Islet precursor cell (in vitro differentiated cells): ENCODE results near the gene MYT1.
A peak's percentile ranks its signal among the peaks of the same experiment; 100 is the strongest.

ENCODE experiments used
- DNase-seq: peaks from one replicate; pipeline ENCODE4 v3.0.0-alpha.2; 2018

The MYT1 gene

GRCh38 chr20:64253443-64253842 is 89.2 kb downstream of the MYT1 start:
- no peak for DNase-seq

- no peak for DNase-seq
Observed at GRCh38 chr20:64254156-64254555, 89.9 kb downstream of the MYT1 start.

GRCh38 chr20:64254571-64255360 is 90.5 kb downstream of the MYT1 start:
- no peak for DNase-seq

- DNase-seq = peak; percentile 88
Observed at GRCh38 chr20:64255361-64256281, 91.4 kb downstream of the MYT1 start, which contains the start of gene PCMTD2. PCMTD2 (plus strand) TSS chr20:64255748; CDS start chr20:64259966, 4,218 bp downstream.

DNA sequence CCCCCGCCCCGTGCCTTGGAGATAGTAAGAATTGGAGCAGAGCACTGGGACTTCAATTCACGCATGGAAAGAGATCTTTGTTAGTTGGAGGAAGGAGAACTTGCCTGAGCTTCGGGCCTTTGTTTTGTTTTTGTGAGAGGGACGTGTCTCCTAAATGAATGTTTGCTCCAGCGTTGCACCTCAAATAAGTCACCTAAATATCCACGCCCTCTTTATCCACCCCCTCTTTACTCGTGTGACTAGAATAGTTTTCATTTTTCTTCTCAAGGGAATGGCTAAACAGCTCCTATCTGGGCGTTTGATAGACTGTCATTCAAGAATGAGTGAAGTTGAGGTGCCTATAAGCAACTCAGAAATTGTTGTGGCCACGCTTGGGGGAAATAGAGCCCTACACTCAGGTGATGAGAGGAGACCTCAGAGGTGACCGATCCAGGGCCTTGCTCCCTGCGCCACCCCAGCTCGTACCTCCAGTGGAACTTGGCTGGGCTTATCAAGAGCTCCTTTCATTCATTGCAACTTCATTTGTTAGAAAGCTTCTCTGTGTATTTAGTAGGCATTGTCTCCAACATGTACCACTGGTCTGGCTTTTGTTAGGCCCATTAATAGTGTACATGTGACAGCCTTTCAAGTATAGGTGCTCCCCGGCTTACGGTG is 92.2 kb downstream of the MYT1 start:
- no peak for DNase-seq

DNA sequence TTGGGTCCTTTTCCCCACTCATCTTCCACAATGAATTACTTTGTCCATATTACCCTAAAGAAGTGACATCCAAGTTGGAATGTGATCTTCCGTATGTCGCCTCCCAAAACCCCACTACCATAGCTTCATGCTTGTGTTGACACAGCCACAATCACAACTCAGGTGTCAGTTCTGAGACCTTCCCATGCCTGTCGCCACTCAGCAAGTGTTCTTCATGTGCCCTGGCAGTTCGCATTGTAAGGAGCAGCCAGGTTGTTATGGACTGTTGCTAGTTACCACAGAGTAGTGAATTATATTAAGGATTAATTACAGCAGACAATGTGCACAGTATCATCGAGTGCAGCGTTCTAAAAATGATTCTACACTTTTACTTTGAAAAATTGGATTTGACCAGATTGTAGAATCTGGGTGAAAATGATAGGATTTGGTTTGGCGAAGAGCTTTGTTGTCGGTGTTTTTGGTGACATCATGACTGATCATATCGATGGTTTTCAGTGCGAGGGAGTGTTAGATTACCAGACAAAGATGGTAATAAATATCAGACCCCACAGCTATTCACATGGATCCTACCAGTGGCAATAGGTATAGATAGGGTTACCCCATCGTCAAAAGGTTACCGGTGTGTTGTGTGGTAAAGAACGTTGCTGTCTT is 93.0 kb downstream of the MYT1 start:
- no peak for DNase-seq

DNA sequence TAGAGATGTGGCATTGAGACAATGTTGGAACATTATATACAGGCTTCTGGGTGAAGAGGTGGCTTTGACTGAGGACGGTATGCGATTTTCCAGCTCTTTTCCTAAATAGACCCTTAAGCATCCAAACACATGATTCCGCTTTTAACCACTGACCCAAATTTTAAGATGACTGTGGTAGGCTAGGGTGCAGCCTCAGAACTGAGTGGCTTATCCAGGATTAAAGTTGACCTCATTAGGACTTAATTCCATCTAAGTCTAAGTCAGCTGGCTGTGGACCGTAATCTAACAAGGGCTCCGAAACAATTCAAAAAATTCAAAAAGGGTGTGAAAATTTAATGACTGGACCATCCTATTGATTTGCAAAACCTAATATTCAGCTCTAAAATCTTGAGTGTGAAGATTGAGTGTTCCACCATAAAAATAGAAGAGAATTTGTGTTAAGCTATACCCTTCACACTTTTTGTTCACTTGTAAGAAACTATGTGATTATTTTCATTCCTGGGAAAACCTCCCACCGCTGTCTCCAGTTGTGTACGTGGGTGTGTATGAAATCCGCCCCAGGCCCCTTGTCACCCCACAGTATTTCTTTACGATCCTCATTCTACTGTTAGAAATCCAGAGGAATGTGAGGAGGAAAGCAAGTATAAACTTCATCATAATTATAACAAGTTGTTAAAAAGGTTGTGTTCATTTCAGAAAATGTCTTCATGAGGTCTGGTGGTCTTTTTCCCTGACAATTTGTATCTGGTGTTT is 94.0 kb downstream of the MYT1 start:
- DNase-seq = no peak

GRCh38 chr20:64260239-64260638 is 96.0 kb downstream of the MYT1 start:
- DNase-seq = no peak

- no peak for DNase-seq
Observed at GRCh38 chr20:64261138-64261537, 96.9 kb downstream of the MYT1 start.

DNA sequence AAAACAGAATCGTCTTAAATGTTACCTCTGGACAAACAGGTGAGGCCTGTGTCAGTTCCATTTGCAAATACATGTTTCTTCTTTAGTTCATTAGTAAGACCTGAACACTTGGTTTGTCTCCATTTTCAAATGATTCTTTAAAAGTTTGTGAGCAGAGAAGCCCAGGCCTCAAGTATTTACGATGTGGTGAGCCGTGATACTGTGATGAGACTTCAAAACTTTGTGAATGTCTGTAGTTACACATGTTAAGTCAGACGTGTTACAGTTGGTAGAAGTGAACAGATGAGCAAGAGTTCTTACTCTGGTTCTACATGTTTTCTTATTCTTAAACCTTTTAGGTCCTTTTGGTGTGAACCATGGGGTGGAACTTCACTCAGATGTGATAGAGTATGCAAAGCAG is 99.8 kb downstream of the MYT1 start:
- no peak for DNase-seq

- DNase-seq = no peak
Observed at GRCh38 chr20:64265201-64265600, 100.9 kb downstream of the MYT1 start.

- DNase-seq = no peak
Observed at GRCh38 chr20:64266988-64267387, 102.7 kb downstream of the MYT1 start.

- no peak for DNase-seq
Observed at GRCh38 chr20:64268174-64268573, 103.9 kb downstream of the MYT1 start.

- DNase-seq = no peak
Observed at GRCh38 chr20:64269604-64270411, 105.6 kb downstream of the MYT1 start.

- no peak for DNase-seq
Observed at GRCh38 chr20:64271636-64272035, 107.4 kb downstream of the MYT1 start.

DNA sequence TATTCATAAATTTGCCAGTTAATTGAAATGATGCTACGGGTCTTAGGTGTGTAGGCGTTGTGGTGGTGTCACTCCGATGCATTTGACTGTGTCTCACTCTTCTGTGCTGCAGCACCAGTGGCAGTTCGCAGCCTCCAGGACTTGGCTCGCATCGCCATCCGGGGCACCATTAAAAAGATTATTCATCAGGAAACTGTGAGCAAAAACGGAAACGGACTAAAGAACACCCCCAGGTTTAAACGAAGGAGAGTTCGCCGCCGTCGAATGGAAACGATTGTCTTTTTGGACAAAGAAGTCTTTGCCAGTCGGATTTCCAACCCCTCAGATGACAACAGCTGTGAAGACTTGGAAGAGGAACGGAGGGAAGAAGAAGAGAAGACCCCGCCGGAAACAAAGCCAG is 108.9 kb downstream of the MYT1 start:
- DNase-seq = no peak

GRCh38 chr20:64276817-64277216 is 112.6 kb downstream of the MYT1 start:
- DNase-seq = no peak

DNA sequence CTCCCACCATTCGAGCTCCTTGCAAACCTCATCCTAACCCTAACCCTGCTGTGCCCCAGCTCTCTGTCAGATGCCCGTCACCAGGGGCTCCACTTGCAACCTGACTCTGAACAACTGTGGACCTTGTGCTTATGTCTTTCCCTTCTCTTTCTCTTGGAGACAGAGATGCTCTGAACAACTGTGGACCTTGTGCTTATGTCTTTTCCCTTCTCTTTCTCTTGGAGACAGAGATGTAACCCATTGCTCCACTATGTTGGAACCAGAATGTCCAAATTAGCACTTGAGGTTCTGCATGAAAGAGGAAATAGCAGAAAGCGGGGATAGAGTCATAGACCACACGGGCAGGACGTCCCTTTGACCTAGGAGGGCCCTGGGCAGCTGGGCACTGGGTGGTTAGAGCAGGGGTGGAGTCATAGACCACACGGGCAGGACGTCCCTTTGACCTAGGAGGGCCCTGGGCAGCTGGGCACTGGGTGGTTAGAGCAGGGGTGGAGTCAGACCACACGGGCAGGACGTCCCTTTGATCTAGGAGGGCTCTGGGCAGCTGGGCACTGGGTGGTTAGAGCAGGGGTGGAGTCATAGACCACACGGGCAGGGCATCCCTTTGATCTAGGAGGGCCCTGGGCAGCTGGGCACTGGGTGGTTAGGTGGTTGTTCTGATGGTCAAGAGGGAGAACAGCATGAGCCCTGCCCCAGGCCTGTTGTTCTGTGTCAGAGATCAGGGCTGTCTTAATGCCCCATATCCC is 113.5 kb downstream of the MYT1 start:
- no peak for DNase-seq

DNA sequence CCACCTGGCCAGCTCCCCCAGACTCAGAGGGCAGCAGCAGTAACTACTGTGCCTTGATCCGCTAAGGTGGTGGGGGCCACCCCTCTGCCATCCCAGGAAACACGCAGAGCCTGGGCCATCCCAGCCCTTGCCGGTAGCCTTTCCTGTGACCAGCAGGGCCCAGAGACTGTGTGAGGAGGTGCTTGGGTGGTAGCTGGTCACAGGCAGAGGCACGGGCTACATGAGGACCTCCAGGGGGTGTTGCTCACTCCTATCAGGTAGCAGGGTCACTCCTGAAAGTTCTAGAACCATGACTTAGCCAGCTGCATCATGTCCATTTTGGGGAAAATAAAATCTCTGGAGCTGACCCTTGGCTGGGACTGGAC is 114.0 kb downstream of the MYT1 start:
- no peak for DNase-seq

GRCh38 chr20:64279826-64280459 is 115.7 kb downstream of the MYT1 start:
- DNase-seq = no peak
